ENCODE data around the gene GZMM. TPM values are rescaled to one million over a fixed set of nuclear protein-coding genes. Genes with fewer than 3 reads are reported as not detected.

GZMM gene
- total RNA-seq, 1 experiment from 2014 or later, result 0.66 TPM

DNA sequence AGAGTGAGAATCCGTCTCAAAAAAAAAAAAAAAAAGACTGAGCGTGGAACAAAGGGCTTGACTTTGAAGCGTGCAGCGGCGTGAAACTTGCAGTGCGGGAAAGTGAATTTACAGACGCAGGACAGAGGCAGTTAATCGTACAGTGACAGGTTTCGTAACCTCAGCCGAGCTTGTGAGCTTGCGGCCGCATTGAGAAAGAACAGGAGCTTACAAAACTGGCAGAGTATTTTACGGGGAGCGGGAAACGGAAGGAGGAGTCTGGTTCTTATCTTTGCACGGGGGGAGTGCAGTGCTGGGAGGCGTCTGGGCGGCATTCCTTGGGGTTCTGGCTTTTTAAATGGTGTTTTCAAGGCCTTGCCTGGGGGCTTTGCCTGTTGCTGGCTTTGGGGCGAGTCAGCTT, 22.6 kb downstream of the GZMM start:
- H2BK15ac ChIP-seq (ENCODE audit: low read depth, low read length), result no peak overlapping the region
- H2BK20ac ChIP-seq (ENCODE audit: low read depth, low read length, poor library complexity, severe bottlenecking), result no peak overlapping the region
- no CpG with 5 or more reads among the region's 19 CpGs for WGBS (ENCODE audit: extremely low coverage, insufficient read length, low lambda C conversion rate)
- H3K4me3 Mint-ChIP-seq, result no peak overlapping the region
- H4K8ac ChIP-seq (replicated peaks; ENCODE audit: insufficient read length, low read depth, low read length), result no peak overlapping the region
- H4K20me1 ChIP-seq (ENCODE audit: control insufficient read depth, insufficient read depth, insufficient read length), result no peaks in the 10 kb centered on the region
- H3K9me3 ChIP-seq (ENCODE audit: control insufficient read depth, low read depth, low read length), result no peaks in the 10 kb centered on the region
- H4K5ac ChIP-seq (ENCODE audit: insufficient read length, low read depth, low read length), result no peak overlapping the region
- H2BK120ac ChIP-seq (ENCODE audit: low read depth, low read length, poor library complexity, severe bottlenecking), result no peak overlapping the region
- DNase-seq, result no peak
- no peak overlapping the region for H2BK12ac ChIP-seq (ENCODE audit: insufficient read length, low read depth, low read length)
- H3K18ac ChIP-seq (ENCODE audit: insufficient read length, low read depth, low read length), result no peak overlapping the region
- H3K27ac ChIP-seq (ENCODE audit: insufficient read length, low read depth, low read length), result no peak overlapping the region
- no peak overlapping the region for H3K27ac Mint-ChIP-seq
- H3K4me1 ChIP-seq (ENCODE audit: insufficient read depth, low read length), result no peaks in the 10 kb centered on the region; the same call in 1 of the 2 replicates
- H3K56ac ChIP-seq (ENCODE audit: insufficient read length, low read depth, low read length), result no peak overlapping the region
- TF ChIP-seq, protein P1, sequence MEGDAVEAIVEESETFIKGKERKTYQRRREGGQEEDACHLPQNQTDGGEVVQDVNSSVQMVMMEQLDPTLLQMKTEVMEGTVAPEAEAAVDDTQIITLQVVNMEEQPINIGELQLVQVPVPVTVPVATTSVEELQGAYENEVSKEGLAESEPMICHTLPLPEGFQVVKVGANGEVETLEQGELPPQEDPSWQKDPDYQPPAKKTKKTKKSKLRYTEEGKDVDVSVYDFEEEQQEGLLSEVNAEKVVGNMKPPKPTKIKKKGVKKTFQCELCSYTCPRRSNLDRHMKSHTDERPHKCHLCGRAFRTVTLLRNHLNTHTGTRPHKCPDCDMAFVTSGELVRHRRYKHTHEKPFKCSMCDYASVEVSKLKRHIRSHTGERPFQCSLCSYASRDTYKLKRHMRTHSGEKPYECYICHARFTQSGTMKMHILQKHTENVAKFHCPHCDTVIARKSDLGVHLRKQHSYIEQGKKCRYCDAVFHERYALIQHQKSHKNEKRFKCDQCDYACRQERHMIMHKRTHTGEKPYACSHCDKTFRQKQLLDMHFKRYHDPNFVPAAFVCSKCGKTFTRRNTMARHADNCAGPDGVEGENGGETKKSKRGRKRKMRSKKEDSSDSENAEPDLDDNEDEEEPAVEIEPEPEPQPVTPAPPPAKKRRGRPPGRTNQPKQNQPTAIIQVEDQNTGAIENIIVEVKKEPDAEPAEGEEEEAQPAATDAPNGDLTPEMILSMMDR (conservative IDR thresholded peaks at IDR 0.05), result no peak
- peaks cover 4% of the 10 kb centered on the region for H3K23me2 ChIP-seq (ENCODE audit: insufficient read length, low read depth, low read length, poor library complexity, severe bottlenecking)
- no peak overlapping the region for H3K23ac ChIP-seq (ENCODE audit: insufficient read length, low read depth, low read length)
- no peak overlapping the region for H3K14ac ChIP-seq (ENCODE audit: insufficient read depth, low read length)
- no peak overlapping the region for H3K9ac ChIP-seq (ENCODE audit: extremely low read depth, insufficient read length, low read length)
- no peaks in the 10 kb centered on the region for H3K79me1 ChIP-seq (ENCODE audit: insufficient read depth, low read depth, low read length, poor library complexity, severe bottlenecking)
- no peak overlapping the region for H2AK5ac ChIP-seq (ENCODE audit: insufficient read length, low read length)
- H3K4me1 Mint-ChIP-seq, result peaks cover 13 to 16% of the 10 kb centered on the region in 2 experiments
- H2AFZ ChIP-seq (ENCODE audit: low read length), result no peak overlapping the region
- H3K27me3 ChIP-seq (ENCODE audit: insufficient read depth, low read length), result no peaks in the 10 kb centered on the region
- no peak overlapping the region for H3K4me2 ChIP-seq (ENCODE audit: insufficient read depth, insufficient read length, low read length)
- peaks cover 12 to 21% (median 15%) of the 10 kb centered on the region in 3 experiments for H3K36me3 Mint-ChIP-seq (ENCODE audit: insufficient read depth in 1 of 3, low read depth in 3 of 3)
- peaks cover 26 to 28% of the 10 kb centered on the region in 2 experiments for H3K9me3 Mint-ChIP-seq
- H3T11ph ChIP-seq (ENCODE audit: low read length), result no peak overlapping the region
- H3K4ac ChIP-seq (ENCODE audit: low read depth, low read length), result no peak overlapping the region
- H3K79me2 ChIP-seq (ENCODE audit: insufficient read depth, low read length), result no peaks in the 10 kb centered on the region
- no peak overlapping the region for H4K91ac ChIP-seq (ENCODE audit: insufficient read length, low read depth, low read length)
- H3K27me3 Mint-ChIP-seq (ENCODE audit: low read depth), result peaks cover 32% of the 10 kb centered on the region
- H2BK5ac ChIP-seq (ENCODE audit: insufficient read length, low read length), result no peak overlapping the region
